Measurements from ENCODE around the gene ANKRD23. TPM values are rescaled to one million over a fixed set of nuclear protein-coding genes. Genes with fewer than 3 reads are reported as not detected.
A peak's percentile ranks its signal among the peaks of the same experiment; 100 is the strongest.

The ANKRD23 gene
- total and polyA plus RNA-seq, 2 of the 8 experiments (the other 6 are each of a cell fraction or from before 2014, with no cell fraction given): 3.4 to 3.5 TPM

DNA sequence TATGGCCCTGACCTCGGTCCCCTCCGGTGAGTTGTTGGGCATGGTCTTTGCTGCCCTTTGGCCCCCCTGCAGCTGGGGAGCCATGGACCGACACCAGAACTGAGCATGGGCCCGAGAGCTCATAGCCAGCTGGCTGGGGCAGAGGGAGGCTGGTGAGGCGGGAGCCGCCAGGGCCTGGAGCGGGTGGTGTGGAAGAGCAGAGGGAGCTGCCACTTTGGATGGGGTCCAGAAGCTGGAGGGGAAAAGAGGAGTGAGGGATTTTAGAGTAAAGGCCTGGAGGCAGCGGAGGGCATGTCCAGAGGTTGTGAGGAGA is 44.2 kb downstream of the ANKRD23 start:
- Histone ChIP-seq H3K14ac (ENCODE audit: insufficient read length) (no peak overlapping the region), H3K23ac (ENCODE audit: insufficient read length) (no peak overlapping the region), H3K27me3 (replicated peaks in 1 of 4; ENCODE audit: control insufficient read depth in 3 of 4, extremely low read depth in 1 of 4, insufficient read depth in 3 of 4, low read length in 3 of 4) (no peaks in the 10 kb centered on the region), H3K4ac (replicated peaks; ENCODE audit: insufficient read length, low read depth, low read length) (no peak overlapping the region), H2BK120ac (replicated peaks; ENCODE audit: low read depth, low read length) (no peak overlapping the region), H3K27ac (ENCODE audit: low read depth, low read length) (no peak overlapping the region), H4K5ac (ENCODE audit: insufficient read length, low read depth, low read length) (no peak overlapping the region), H2AFZ (ENCODE audit: low read length) (no peak overlapping the region), H4K91ac (replicated peaks; ENCODE audit: insufficient read length, low read length) (no peak overlapping the region), H3K18ac (ENCODE audit: extremely low read depth, low read length) (no peak overlapping the region), H3K9ac (replicated peaks in 1 of 4; ENCODE audit: extremely low read depth in 1 of 4, low read depth in 3 of 4, low read length in 3 of 4) (no peak overlapping the region), H3K23me2 (ENCODE audit: low read depth, low read length) (peaks cover 7% of the 10 kb centered on the region; the same call in 1 of the 2 replicates), H3K4me2 (ENCODE audit: insufficient read depth in 1 of 2, low read depth in 2 of 2, low read length in 2 of 2) (no peak overlapping the region), H3K9me3 (ENCODE audit: insufficient read depth in 2 of 2, low read depth in 1 of 2, low read length in 1 of 2) (no peaks in the 10 kb centered on the region), H4K20me1 (replicated peaks in 1 of 2; ENCODE audit: control insufficient read depth in 1 of 2, insufficient read depth in 2 of 2, low read length in 2 of 2) (peaks cover 0 to 5% of the 10 kb centered on the region in 2 experiments), H2BK15ac (ENCODE audit: low read length) (no peak overlapping the region), H2BK5ac (ENCODE audit: low read depth, low read length) (no peak overlapping the region), H3K4me3 (ENCODE audit: extremely low read depth in 1 of 4, insufficient read depth in 2 of 4, low read depth in 3 of 4, low read length in 4 of 4) (no peak overlapping the region), H3K79me1 (ENCODE audit: low read depth, low read length) (no peaks in the 10 kb centered on the region), H3K79me2 (ENCODE audit: control insufficient read depth in 1 of 2, insufficient read depth in 2 of 2, low read length in 2 of 2) (no peaks in the 10 kb centered on the region), H4K8ac (ENCODE audit: extremely low read depth, insufficient read depth, low read length) (peak overlapping the region; percentile 71), H2BK20ac (ENCODE audit: low read length) (no peak overlapping the region), H2AK5ac (ENCODE audit: low read depth, low read length) (no peak overlapping the region), H3K36me3 (ENCODE audit: control insufficient read depth in 2 of 4, insufficient read depth in 4 of 4, low read length in 3 of 4) (peaks cover 0 to 6% (median 5%) of the 10 kb centered on the region in 4 experiments; a peak in 3 of 8 replicates), H3K4me1 (replicated peaks in 1 of 4; ENCODE audit: control insufficient read depth in 3 of 4, insufficient read depth in 4 of 4, low read length in 3 of 4) (no peaks in the 10 kb centered on the region; a peak in 2 of 7 replicates), H2BK12ac (ENCODE audit: low read depth, low read length) (no peak overlapping the region), H3K56ac (replicated peaks; ENCODE audit: insufficient read length, low read depth, low read length) (no peak overlapping the region)
- FAIRE-seq: no peak
- no peak for DNase-seq (ENCODE audit: low read depth in 1 of 2, low spot score in 2 of 2)
- ChIA-PET POLR2A (ENCODE audit: partially characterized antibody) (interaction anchor here (0.6 to 1.8 kb wide), 4 partner anchors 10 to 209 kb away, joined by 3 to 6 read pairs (median 4); no protein-coding TSS in a partner anchor), CTCF (ENCODE audit: partially characterized antibody) (interaction anchor here (0.9 to 5.0 kb wide), 15 partner anchors 10 to 249 kb away, joined by 3 to 46 read pairs (median 7); partner anchors contain the start of gene CNNM4)
- WGBS, 2 experiments (ENCODE audit: extremely low coverage in 1 of 2, insufficient coverage in 1 of 2, insufficient read length in 1 of 2, insufficient replicate concordance in 2 of 2, low coverage in 1 of 2, low lambda C conversion rate in 2 of 2, missing lambda C conversion rate in 1 of 2): 99% methylated on average over 7 of the region's 8 CpGs; no CpG with 5 or more reads in 1 of the 2 experiments
- TF ChIP-seq GTF2F1 (IDR thresholded peaks at IDR 0.05; ENCODE audit: borderline replicate concordance, low read depth, low read length) (no peak), BRCA1 (IDR thresholded peaks at IDR 0.05; ENCODE audit: low read depth, low read length) (no peak), SAP30 (IDR thresholded peaks at IDR 0.05; ENCODE audit: insufficient read depth, insufficient replicate concordance, low read length) (no peak), TAF1 (IDR thresholded peaks at IDR 0.05; ENCODE audit: low read depth, low read length) (no peak), SIN3A (conservative IDR thresholded peaks at IDR 0.05 in 1 of 2, IDR thresholded peaks at IDR 0.05 in 1 of 2; ENCODE audit: low read depth in 1 of 2, low read length in 2 of 2) (no peak), POLR2A (IDR thresholded peaks at IDR 0.05; ENCODE audit: control extremely low read depth in 1 of 2, low read depth in 2 of 2, low read length in 2 of 2) (no peak), CREB1 (IDR thresholded peaks at IDR 0.05) (no peak), GABPA (IDR thresholded peaks at IDR 0.05; ENCODE audit: borderline replicate concordance, insufficient read depth, low read length) (no peak), SP1 (IDR thresholded peaks at IDR 0.05; ENCODE audit: low read depth, low read length) (no peak), NANOG (IDR thresholded peaks at IDR 0.05; ENCODE audit: insufficient read depth, low read depth, low read length, poor library complexity, severe bottlenecking) (no peak), SIRT6 (IDR thresholded peaks at IDR 0.05; ENCODE audit: low read length) (no peak), SP2 (IDR thresholded peaks at IDR 0.05; ENCODE audit: low read length) (no peak), YY1 (IDR thresholded peaks at IDR 0.05; ENCODE audit: low read depth, low read length) (no peak), POLR2AphosphoS5 (IDR thresholded peaks at IDR 0.05; ENCODE audit: low read depth, low read length) (no peak), JUND (IDR thresholded peaks at IDR 0.05; ENCODE audit: low read length) (no peak), KDM1A (IDR thresholded peaks at IDR 0.05; ENCODE audit: borderline replicate concordance, low read length) (no peak)

All from H1 (cell line).